NOMO-1 treated with dmso at 0.1 percent for 144 hours (cell line): Measurements from ENCODE around the gene EXPH5.

Experiments
- DNase-seq: peaks from one replicate; lab custom pipeline; 2025; ENCODE audit not compliant: unreplicated experiment; lab: John Stamatoyannopoulos, UW

The EXPH5 gene

DNA sequence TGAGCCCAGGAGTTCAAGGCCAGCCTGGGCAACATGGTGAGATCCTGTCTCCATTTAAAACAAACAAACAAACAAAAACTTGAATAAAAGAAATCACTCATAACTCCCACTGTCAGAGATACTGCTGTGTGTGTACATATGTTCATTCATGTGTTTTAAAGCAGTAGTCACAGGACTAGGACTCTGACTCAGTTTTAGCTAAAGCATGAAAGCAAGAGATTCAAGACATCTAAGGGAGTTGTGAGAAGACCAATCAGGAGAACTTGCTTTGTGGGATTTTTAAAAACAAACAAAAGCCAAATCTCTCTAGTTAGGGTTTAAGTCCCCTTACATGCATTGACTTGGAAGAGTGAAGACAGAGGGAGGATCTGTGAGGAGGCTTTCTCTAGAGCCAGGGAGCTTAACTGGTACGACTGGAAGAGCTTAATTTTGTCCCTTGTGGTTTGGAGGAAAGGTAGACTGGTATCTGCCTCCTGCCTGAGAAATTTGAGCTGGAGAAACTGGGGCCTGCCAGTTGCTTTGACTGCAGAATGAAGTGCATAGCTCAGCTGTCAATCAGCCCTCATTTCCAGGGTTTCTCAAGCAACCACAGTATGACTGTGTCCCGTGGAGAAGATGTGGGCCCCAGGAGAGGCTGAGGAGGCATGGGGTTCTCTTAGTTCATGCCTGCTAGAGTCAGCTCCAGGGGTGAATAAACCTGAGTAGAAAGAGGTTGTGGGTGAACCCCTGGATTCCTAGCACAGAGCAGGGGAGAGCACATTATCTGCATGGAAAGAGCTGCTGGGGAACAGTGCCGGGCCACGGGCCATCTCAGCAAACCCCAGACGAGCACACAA, 30.6 kb downstream of the EXPH5 start:
- no peak for DNase-seq

- no peak for DNase-seq
Observed at GRCh38 chr11:108561535-108561991, 32.0 kb downstream of the EXPH5 start.

DNA sequence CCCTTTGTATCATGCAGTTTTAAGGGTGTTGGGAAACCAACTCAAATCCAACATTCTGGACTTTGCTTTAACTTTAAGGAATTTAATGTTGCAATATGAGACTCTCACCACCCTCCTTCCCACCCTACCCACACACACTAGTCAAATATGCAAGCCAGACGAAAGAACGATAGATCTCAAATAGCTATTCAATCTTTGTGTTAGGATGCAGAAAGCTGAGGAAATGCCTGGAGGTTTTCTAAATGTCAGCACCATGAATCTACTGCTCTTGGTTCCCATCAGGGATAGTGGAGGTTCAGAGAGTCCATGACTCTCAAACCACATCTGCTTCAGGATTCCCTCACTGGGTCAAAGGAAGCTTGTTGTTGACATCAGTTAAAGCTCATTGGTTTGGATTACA, 33.7 kb downstream of the EXPH5 start:
- DNase-seq = no peak

GRCh38 chr11:108559340-108559739, 34.2 kb downstream of the EXPH5 start:
- DNase-seq = no peak

DNA sequence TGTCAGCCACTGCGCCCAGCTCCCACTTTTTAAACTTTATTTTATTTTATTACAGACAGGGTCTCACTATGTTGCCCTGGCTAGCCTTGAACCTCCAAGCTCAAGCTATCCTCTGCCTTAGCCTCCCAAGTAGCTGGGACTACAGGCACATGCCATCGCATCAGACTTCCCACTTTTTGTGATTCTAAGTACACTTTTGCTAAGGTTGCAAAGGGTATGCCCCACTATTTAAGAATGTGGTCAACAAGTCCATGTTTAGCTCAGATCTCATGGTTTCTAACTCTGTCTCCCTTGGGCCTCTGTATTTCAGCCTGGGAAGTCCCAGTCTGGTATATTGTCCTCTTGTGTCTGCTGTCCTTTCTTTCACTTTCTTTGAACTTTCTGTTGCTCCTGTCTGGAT, 35.3 kb downstream of the EXPH5 start:
- DNase-seq = no peak

GRCh38 chr11:108556019-108556418, 37.5 kb downstream of the EXPH5 start:
- DNase-seq = no peak

DNA sequence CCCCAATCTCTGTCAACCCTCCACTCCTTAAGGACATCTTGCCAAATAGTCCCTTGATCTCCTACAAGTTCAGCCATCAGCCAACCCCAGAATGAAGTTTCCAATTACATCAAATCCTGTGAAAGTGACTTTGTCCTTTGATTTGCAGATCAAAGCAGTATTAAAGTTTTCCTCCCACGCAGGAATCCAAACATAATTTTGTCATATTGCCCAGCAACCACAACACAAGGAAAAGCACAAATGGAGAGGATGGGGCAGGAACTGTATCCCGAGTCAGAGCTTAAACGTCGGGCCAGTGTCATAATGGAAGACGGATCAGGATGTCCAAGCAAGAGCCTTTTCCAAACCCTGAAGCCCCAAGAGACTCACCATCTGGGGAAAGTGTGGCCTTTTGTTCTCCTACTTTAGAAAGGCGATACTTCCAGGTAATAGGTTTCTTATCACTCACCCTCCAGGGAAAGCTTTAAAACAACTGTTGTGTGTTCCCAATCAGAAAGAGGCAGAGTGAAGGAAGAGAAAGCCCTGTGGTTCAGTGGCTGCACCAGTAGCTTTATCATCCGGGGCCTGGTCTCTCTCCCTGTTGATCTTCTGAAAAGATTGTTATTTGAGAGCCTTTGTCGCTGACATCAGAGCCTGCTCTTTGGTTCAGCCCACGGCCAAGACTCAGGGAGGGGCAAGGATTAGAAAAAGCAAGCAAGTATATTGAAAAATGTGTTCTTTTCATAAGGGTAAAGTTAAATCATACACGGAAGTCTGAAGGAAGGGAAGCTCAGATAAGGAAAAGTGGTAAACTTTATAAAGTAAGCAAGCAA, 41.7 kb downstream of the EXPH5 start:
- no peak for DNase-seq

DNA sequence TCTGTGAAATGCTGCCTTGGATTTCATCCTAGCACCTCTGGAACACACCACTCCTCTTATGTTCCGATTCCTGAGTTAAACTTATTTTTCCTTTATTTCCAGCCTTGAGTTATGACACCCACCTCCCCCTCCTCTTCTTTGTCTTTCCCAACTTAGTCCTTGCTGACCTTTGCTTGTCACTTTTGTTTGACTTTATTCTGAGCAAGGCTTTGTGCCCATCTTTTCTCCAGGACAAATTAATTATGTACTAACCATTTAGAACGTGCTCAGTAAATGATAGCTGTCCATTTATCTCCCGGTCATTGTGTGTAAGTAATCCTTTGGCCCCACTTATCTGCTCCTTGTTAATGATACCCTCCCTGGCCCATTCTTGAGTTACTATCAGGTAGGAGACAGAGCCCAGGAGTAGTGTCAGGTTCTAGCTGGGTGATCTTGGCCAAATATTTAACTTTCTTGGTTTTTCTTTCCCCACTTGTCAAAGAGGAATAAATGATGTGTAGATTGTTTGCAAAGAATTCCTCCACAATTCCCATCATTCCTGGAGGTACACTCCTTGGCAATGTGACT, 44.2 kb downstream of the EXPH5 start:
- DNase-seq = no peak

DNA sequence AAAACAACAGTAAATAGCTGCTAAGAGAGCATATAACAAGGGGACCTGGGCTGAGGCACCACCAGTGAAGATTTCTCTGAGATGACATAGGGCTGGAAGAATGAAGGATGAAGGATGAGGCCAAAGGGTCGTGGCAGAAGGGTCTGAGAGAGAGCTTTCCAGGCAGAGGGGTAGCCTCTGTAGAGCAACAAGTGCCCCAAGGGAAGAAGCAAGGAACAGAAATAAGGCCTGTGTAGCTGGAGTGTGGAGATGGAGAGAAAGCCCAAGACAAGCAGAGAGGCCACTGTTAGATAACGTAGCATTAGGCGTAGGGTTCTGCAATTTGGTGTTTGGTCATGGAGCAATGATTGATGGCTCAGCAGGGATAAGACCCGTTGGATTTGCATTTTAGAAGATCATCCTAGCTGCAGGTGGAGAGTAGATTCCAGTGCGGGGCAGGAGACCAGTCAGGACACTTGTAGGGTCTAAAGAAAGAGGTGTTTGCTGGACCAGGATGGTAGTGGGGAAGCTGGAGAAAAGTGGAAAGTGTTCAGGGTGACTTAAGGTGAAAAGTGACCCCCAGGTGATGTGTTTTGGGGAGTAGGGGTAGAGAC, 47.6 kb downstream of the EXPH5 start:
- DNase-seq = no peak

GRCh38 chr11:108543316-108543964, 50.1 kb downstream of the EXPH5 start:
- DNase-seq = no peak

- DNase-seq = no peak
Observed at GRCh38 chr11:108541531-108541930, 52.0 kb downstream of the EXPH5 start.

DNA sequence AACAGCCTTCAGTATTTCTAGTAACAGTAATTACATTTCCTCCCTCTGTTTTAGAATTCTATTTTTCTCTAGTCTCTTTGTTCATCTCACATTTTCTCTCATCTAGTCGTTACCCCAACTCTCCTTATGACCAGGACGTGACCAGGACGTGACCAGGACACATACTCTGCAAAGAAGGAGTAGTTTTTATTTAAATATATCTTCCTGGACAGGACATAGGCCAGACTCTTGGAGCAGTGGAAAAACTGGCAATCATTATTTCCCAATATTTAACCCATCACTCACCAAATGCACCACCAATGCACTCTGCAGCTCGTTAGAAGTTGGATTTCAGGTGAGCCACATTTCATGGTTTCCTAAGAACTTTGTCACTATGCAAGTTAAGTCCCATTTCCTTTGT, 55.1 kb downstream of the EXPH5 start:
- no peak for DNase-seq

GRCh38 chr11:108538022-108538424, 55.5 kb downstream of the EXPH5 start:
- no peak for DNase-seq

- no peak for DNase-seq
Observed at GRCh38 chr11:108536783-108537182, 56.8 kb downstream of the EXPH5 start.

- no peak for DNase-seq
Observed at GRCh38 chr11:108535384-108535955, 58.1 kb downstream of the EXPH5 start.

GRCh38 chr11:108534274-108534882, 59.2 kb downstream of the EXPH5 start:
- DNase-seq = no peak

DNA sequence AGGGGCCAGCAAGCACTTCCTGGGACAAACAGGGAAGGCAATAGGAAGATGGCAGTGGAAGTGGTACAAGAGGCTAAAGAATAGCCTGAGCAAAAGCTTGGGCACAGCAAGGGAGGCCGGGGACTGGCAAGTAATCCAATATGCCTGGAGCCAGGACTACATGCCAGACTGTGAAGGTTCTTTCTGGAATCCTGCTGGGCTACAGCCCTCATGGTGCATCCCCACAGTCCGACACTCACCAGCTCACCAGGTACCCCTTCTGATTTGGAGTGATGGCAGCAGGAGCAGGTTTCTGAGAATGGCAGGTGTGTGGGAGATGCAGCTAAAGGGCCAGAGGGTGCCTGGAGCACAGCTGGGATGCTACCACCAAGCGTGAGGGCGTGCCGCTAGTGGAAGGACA, 63.1 kb downstream of the EXPH5 start:
- DNase-seq = no peak

DNA sequence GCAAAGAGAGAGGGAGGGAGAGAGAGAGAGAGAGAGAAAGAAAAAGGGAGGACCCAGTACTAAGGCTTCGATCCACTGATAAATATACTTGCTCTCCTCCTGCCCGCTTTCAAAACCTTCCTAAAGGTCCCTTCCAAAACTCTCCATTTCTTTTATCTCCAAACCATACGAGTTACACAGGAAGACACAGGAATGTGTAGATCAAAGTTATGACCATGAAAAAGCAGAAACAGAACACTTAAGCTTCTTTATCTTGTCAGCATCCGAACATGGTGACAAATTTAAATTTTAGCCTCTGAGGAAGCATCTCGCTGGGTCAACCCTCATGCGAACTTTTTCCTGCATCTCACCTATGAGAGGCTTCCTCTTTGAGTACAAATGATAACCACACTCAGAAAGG, 66.2 kb downstream of the EXPH5 start:
- DNase-seq = no peak

DNA sequence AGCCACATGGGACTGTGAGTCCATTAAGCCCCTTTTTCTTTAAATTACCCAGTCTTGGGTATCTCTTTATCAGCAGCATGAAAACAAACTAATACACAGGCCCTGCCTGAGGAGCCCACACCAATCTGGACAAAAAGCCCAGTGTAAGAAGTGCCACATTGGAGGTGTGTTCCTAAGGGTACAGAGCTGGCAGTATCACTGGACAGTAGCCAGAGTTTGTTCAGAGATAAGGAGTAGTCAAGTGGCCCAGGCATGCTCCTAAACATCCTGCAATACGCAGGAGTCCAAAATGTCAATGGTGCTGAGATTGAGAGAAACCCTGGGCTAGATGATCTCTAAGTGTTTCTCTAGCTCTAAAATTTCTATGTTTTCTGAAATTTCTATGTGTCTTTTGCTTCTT, 68.4 kb downstream of the EXPH5 start:
- DNase-seq = no peak

DNA sequence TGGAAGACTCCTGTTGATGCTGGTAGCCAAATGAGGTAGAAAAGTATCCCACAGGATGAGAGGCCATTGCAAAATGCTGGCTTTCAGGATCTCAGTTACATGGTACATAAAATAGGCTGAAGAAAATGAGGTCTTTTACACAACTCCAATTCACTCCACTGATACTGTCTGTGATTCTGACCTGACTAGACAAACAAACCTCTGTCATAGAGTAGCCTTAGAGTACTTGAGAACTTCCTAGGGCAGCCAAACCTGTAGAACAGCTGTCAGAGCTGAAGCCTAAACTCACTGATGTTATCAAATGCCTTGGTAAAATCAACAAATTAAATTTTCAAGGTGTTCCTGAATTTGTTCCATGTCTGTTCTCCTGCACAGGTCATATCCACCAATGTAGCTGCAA, 69.1 kb downstream of the EXPH5 start:
- no peak for DNase-seq
